HFFc6 (cell line): ENCODE measurements around the gene TBC1D24. TPM values are rescaled to one million over a fixed set of nuclear protein-coding genes. Genes with fewer than 3 reads are reported as not detected.

ENCODE experiments used
- DNase-seq: peaks from one replicate; pipeline ENCODE4 v3.0.0-alpha.2; 2018
- H3K27ac Mint-ChIP-seq: 2 replicates; pipeline ENCODE4 v1.8.0; 2020; ENCODE audit warnings: mild to moderate bottlenecking, mixed read lengths
- H3K27me3 Mint-ChIP-seq: 2 replicates; pipeline ENCODE4 v1.8.0; 2021; ENCODE audit warnings: mild to moderate bottlenecking, moderate library complexity, mixed read lengths; ENCODE audit not compliant: insufficient read depth
- H3K36me3 Mint-ChIP-seq: 2 replicates; pipeline ENCODE4 v1.8.0; 2021; ENCODE audit warnings: low read depth, mixed read lengths
- H3K4me1 Mint-ChIP-seq: 2 replicates; pipeline ENCODE4 v1.8.0; 2020; ENCODE audit warnings: low read depth, mixed read lengths
- H3K4me3 Mint-ChIP-seq: 2 replicates; pipeline ENCODE4 v1.8.0; 2020; ENCODE audit warnings: mild to moderate bottlenecking, moderate library complexity, mixed read lengths
- H3K9me3 Mint-ChIP-seq: 2 replicates; pipeline ENCODE4 v1.8.0; 2020; ENCODE audit warnings: mild to moderate bottlenecking, mixed read lengths
- total RNA-seq, 6 experiments: library from RNA; stranded (reverse); fragmentation: NEBNext Ultra II Directional; extraction: Animal tissue kit (Norgen Biotek cat#: 25700); gene quantifications; 2 replicates in 1 of 6; 3 replicates in 5 of 6; pipeline ENCODE4 v1.2.3, GENCODE V29; 2021
- TF ChIP-seq, protein P1 (sequence below): fragments of 200-600 bp; sonication (generic); IDR thresholded peaks from 2 replicates; pipeline ENCODE4 v1.5.0; 2021; ENCODE audit warnings: antibody characterized with exemption, mild to moderate bottlenecking

TBC1D24 gene
- total RNA-seq, 6 experiments from 2014 or later = 15.8 to 30.3 (median 19.0) TPM

GRCh38 chr16:2514333-2515179, 39.6 kb downstream of the TBC1D24 start:
- peak overlapping the region; percentile 93 for H3K27ac Mint-ChIP-seq
- peaks cover 62% of the 10 kb centered on the region for H3K4me1 Mint-ChIP-seq
- peaks cover 23% of the 10 kb centered on the region for H3K36me3 Mint-ChIP-seq
- H3K4me3 Mint-ChIP-seq = peak overlapping the region; percentile 93
- no peaks in the 10 kb centered on the region for H3K9me3 Mint-ChIP-seq
- DNase-seq = no peak
- TF ChIP-seq, protein P1, sequence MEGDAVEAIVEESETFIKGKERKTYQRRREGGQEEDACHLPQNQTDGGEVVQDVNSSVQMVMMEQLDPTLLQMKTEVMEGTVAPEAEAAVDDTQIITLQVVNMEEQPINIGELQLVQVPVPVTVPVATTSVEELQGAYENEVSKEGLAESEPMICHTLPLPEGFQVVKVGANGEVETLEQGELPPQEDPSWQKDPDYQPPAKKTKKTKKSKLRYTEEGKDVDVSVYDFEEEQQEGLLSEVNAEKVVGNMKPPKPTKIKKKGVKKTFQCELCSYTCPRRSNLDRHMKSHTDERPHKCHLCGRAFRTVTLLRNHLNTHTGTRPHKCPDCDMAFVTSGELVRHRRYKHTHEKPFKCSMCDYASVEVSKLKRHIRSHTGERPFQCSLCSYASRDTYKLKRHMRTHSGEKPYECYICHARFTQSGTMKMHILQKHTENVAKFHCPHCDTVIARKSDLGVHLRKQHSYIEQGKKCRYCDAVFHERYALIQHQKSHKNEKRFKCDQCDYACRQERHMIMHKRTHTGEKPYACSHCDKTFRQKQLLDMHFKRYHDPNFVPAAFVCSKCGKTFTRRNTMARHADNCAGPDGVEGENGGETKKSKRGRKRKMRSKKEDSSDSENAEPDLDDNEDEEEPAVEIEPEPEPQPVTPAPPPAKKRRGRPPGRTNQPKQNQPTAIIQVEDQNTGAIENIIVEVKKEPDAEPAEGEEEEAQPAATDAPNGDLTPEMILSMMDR = no peak
- peaks cover 10% of the 10 kb centered on the region for H3K27me3 Mint-ChIP-seq

GRCh38 chr16:2515180-2515851, 40.4 kb downstream of the TBC1D24 start:
- no peak for DNase-seq
- H3K4me1 Mint-ChIP-seq = peaks cover 68% of the 10 kb centered on the region
- peak overlapping the region; percentile 93 for H3K4me3 Mint-ChIP-seq
- no peaks in the 10 kb centered on the region for H3K9me3 Mint-ChIP-seq
- TF ChIP-seq, protein P1 = no peak
- H3K27ac Mint-ChIP-seq = peak overlapping the region; percentile 93
- H3K27me3 Mint-ChIP-seq = peaks cover 14% of the 10 kb centered on the region
- peaks cover 29% of the 10 kb centered on the region for H3K36me3 Mint-ChIP-seq

- no peak for DNase-seq
- Mint-ChIP-seq H3K9me3 (no peaks in the 10 kb centered on the region), H3K27ac (peak overlapping the region; percentile 78), H3K27me3 (peaks cover 22% of the 10 kb centered on the region), H3K4me1 (peaks cover 66% of the 10 kb centered on the region), H3K4me3 (peak overlapping the region; percentile 93), H3K36me3 (peaks cover 34% of the 10 kb centered on the region)
- TF ChIP-seq, protein P1 = no peak
Observed at GRCh38 chr16:2516391-2517240, 41.7 kb downstream of the TBC1D24 start.

- H3K27ac Mint-ChIP-seq = peak overlapping the region; percentile 18
- H3K4me3 Mint-ChIP-seq = peak overlapping the region; percentile 17; the same call in 1 of the 2 replicates
- H3K27me3 Mint-ChIP-seq = peaks cover 26% of the 10 kb centered on the region
- no peak for DNase-seq
- TF ChIP-seq, protein P1 = no peak
- peaks cover 34% of the 10 kb centered on the region for H3K36me3 Mint-ChIP-seq
- no peaks in the 10 kb centered on the region for H3K9me3 Mint-ChIP-seq
- H3K4me1 Mint-ChIP-seq = peaks cover 53% of the 10 kb centered on the region
Observed at GRCh38 chr16:2517954-2518605, 43.2 kb downstream of the TBC1D24 start.
